Measurements from ENCODE around the gene TIMM13.

Gene TIMM13

GRCh38 chr19:2454962-2455850 is 27.8 kb upstream of the TIMM13 start:
- no peak for DNase-seq

- no peak for DNase-seq
These were observed 27.0 kb upstream of the TIMM13 start for GRCh38 chr19:2454199-2454961.

- no peak for DNase-seq
These were observed 26.1 kb upstream of the TIMM13 start for GRCh38 chr19:2453431-2454025.

- no peak for DNase-seq
These were observed 24.4 kb upstream of the TIMM13 start for GRCh38 chr19:2451741-2452140.

- no peak for DNase-seq
These were observed 23.8 kb upstream of the TIMM13 start for GRCh38 chr19:2451138-2451537.

GRCh38 chr19:2449019-2449418 is 21.6 kb upstream of the TIMM13 start:
- DNase-seq = no peak

GRCh38 chr19:2446381-2446780 is 19.0 kb upstream of the TIMM13 start:
- DNase-seq = no peak

- DNase-seq = no peak
These were observed 17.0 kb upstream of the TIMM13 start for GRCh38 chr19:2444251-2445002.

- DNase-seq = no peak
These were observed 16.4 kb upstream of the TIMM13 start for GRCh38 chr19:2443785-2444182.

GRCh38 chr19:2443116-2443784 is 15.9 kb upstream of the TIMM13 start:
- no peak for DNase-seq

GRCh38 chr19:2441096-2441752 is 13.8 kb upstream of the TIMM13 start:
- no peak for DNase-seq

GRCh38 chr19:2440515-2440914 is 13.1 kb upstream of the TIMM13 start:
- no peak for DNase-seq

- no peak for DNase-seq
These were observed 10.8 kb upstream of the TIMM13 start for GRCh38 chr19:2438178-2438577.

GRCh38 chr19:2436926-2437325 is 9.5 kb upstream of the TIMM13 start:
- DNase-seq = no peak

- no peak for DNase-seq
These were observed 9.0 kb upstream of the TIMM13 start for GRCh38 chr19:2436384-2436783.

- no peak for DNase-seq
These were observed 7.4 kb upstream of the TIMM13 start for GRCh38 chr19:2434721-2435265.

- DNase-seq = no peak
These were observed 6.9 kb upstream of the TIMM13 start for GRCh38 chr19:2434267-2434666.

- no peak for DNase-seq
These were observed 6.5 kb upstream of the TIMM13 start for GRCh38 chr19:2433854-2434253.

GRCh38 chr19:2432131-2432848 is 4.9 kb upstream of the TIMM13 start:
- DNase-seq = no peak

GRCh38 chr19:2431318-2432055 is 4.1 kb upstream of the TIMM13 start:
- no peak for DNase-seq

Measured in activated CD4-positive, CD25-positive, alpha-beta regulatory T cell treated with anti-CD3 and anti-CD28 coated beads, Interleukin-2, amount 50 U/mL, for 72 hours (primary cell).